GM10248 (cell line): ENCODE measurements around the gene COLEC11.
A peak's percentile ranks its signal among the peaks of the same experiment; 100 is the strongest.

Experiments
- CTCF ChIA-PET: fragments of 300-600 bp; sonication (Branson Sonifier 250); formaldehyde crosslinking; extraction: SDS; loops from one replicate; lab custom pipeline; 2021; ENCODE audit warnings: antibody characterized with exemption; lab: Yijun Ruan, JAX
- POLR2A ChIA-PET: fragments of 350-650 bp; sonication (Branson Sonifier 250); formaldehyde crosslinking; extraction: SDS; loops from one replicate; lab custom pipeline; 2020; ENCODE audit warnings: antibody characterized with exemption; lab: Yijun Ruan, JAX
- DNase-seq: peaks from one replicate; pipeline ENCODE4 v3.0.0; 2012; ENCODE audit errors: extremely low spot score
- CTCF ChIP-seq: IDR thresholded peaks from 2 replicates; pipeline ENCODE4 v1.5.1; 2012; ENCODE audit warnings: mild to moderate bottlenecking, low read depth; ENCODE audit errors: extremely low read depth, missing control alignments, control extremely low read depth

The COLEC11 gene

GRCh38 chr2:3650140-3650920 lies 55.4 kb downstream of the COLEC11 start:
- ChIA-PET POLR2A (no interaction called here), CTCF (interaction anchor here (1.0 to 2.7 kb wide), 17 partner anchors 8 to 228 kb away, joined by 3 to 15 read pairs (median 5); partner anchors contain the start of genes COLEC11 and RNASEH1)
- TF ChIP-seq CTCF = no peak
- no peak for DNase-seq

- no peak for TF ChIP-seq CTCF
- ChIA-PET POLR2A (interaction anchor here (0.6 to 1.2 kb wide), 2 partner anchors 13 to 133 kb away, joined by 4 to 5 read pairs; no protein-coding TSS in a partner anchor), CTCF (interaction anchor here (0.8 to 2.7 kb wide), 30 partner anchors 8 to 229 kb away, joined by 3 to 15 read pairs (median 5); partner anchors contain the start of genes ADI1, COLEC11 and RNASEH1)
- DNase-seq = peak; percentile 88
Observed at GRCh38 chr2:3651691-3652648, 57.1 kb downstream of the COLEC11 start.

GRCh38 chr2:3652896-3653625 lies 58.1 kb downstream of the COLEC11 start:
- no peak for TF ChIP-seq CTCF
- ChIA-PET POLR2A (no interaction called here), CTCF (interaction anchor here (1.0 to 2.7 kb wide), 10 partner anchors 9 to 229 kb away, joined by 3 to 15 read pairs (median 4); no protein-coding TSS in a partner anchor)
- DNase-seq = no peak

- ChIA-PET CTCF (interaction anchor here (1.0 to 2.1 kb wide), 3 partner anchors 16 to 230 kb away, joined by 3 to 10 read pairs (median 3); no protein-coding TSS in a partner anchor), POLR2A (no interaction called here)
- no peak for DNase-seq
- TF ChIP-seq CTCF = no peak
Observed at GRCh38 chr2:3654011-3654410, 59.1 kb downstream of the COLEC11 start.

- TF ChIP-seq CTCF = no peak
- no peak for DNase-seq
- POLR2A ChIA-PET = no interaction called here
- CTCF ChIA-PET = interaction anchor here (1.1 to 2.1 kb wide), 2 partner anchors 17 to 231 kb away, joined by 3 to 10 read pairs; no protein-coding TSS in a partner anchor
Observed at GRCh38 chr2:3654531-3655225, 59.8 kb downstream of the COLEC11 start.
